ENCODE results near the gene GPR78. TPM values are rescaled to one million over a fixed set of nuclear protein-coding genes. Genes with fewer than 3 reads are reported as not detected.

The GPR78 gene
- total and polyA plus RNA-seq, 2 of the 13 experiments (the other 11 are each of a cell fraction or from before 2014, with no cell fraction given): 0.01 to 0.07 TPM

DNA sequence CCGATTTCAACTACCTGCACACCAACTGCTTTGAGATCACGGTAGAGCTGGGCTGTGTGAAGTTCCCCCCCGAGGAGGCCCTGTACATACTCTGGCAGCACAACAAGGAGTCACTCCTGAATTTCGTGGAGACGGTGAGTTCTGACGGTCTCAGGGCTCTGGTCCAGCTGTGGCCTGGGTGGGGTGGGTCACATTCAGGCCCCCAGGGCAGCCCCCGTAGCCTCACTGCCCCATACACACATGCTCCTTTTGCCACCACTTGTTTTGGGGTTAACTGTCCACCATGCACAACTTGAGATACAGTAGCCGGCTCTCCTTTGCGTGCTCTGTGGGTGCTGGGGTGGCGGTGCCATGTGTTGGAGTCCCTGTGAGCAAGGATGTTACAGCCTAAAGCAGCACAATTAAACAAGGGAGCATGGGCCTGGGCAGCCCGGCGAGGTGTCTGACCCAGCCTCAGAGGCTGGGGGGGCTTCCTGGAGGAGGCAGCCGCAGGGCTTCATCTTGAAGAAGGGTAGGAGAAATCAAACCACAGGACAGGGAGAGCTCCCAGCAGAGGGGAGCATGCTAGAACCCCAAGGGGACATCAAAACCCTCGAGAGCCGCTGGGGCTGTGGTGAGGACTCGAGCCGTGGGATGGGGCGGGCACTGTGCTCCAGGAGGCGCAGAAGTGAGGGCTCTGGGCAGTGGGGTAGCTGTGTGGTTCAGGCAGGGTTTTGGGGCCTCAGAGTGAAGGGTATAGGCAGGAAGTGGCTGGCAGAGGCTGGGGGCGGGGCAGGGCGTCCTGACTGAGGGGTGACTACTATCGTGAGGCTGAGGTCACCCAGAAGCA is 34.4 kb downstream of the GPR78 start:
- intact Hi-C loops (cut with micrococcal nuclease; ENCODE audit: unreplicated experiment) (no loop called here), in situ Hi-C loops (cut with HindIII; ENCODE audit: extremely low pct_ligation_motif_present, low pct_unique_long_range_greater_than_20kb) (no loop called here)
- Histone ChIP-seq H3K9ac (ENCODE audit: insufficient read depth, low read depth, low read length) (no peak overlapping the region), H3K36me3 (replicated peaks in 1 of 2; ENCODE audit: control insufficient read depth in 1 of 2, insufficient read depth in 2 of 2, low read length in 2 of 2) (no peaks in the 10 kb centered on the region), H3K4me3 (replicated peaks in 1 of 3; ENCODE audit: insufficient read depth in 1 of 3, low read depth in 2 of 3, low read length in 3 of 3) (no peak overlapping the region), H3K4me2 (ENCODE audit: low read depth, low read length) (no peak overlapping the region), H3K79me2 (ENCODE audit: insufficient read depth, low read length) (no peaks in the 10 kb centered on the region), H4K20me1 (ENCODE audit: insufficient read depth, low read length) (no peaks in the 10 kb centered on the region), H3K27ac (ENCODE audit: extremely low read length, insufficient read depth, low read length) (no peak overlapping the region), H3K9me3 (ENCODE audit: low read length) (no peaks in the 10 kb centered on the region), H3K27me3 (ENCODE audit: control insufficient read depth in 1 of 2, insufficient read depth in 2 of 2, low read length in 2 of 2) (peaks cover 16 to 72% of the 10 kb centered on the region in 2 experiments), H3K4me1 (ENCODE audit: insufficient read depth, low read length) (no peaks in the 10 kb centered on the region), H2AFZ (ENCODE audit: low read length) (no peak overlapping the region)
- whole genome bisulfite sequencing (ENCODE audit: low lambda C conversion rate): 18% methylated on average over 9 of the region's 22 CpGs
- TF ChIP-seq ZMYM4 (CRISPR knock-in tag; IDR thresholded peaks at IDR 0.05): no peak
- no peak for TF ChIP-seq ARHGAP35 (CRISPR knock-in tag; IDR thresholded peaks at IDR 0.05; ENCODE audit: borderline replicate concordance)
- TF ChIP-seq, protein P1, sequence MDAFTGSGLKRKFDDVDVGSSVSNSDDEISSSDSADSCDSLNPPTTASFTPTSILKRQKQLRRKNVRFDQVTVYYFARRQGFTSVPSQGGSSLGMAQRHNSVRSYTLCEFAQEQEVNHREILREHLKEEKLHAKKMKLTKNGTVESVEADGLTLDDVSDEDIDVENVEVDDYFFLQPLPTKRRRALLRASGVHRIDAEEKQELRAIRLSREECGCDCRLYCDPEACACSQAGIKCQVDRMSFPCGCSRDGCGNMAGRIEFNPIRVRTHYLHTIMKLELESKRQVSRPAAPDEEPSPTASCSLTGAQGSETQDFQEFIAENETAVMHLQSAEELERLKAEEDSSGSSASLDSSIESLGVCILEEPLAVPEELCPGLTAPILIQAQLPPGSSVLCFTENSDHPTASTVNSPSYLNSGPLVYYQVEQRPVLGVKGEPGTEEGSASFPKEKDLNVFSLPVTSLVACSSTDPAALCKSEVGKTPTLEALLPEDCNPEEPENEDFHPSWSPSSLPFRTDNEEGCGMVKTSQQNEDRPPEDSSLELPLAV (CRISPR knock-in tag; conservative IDR thresholded peaks at IDR 0.05; ENCODE audit: low read depth): no peak
- no peak for TF ChIP-seq PTBP1 (IDR thresholded peaks at IDR 0.05; ENCODE audit: low read depth, low read length, poor library complexity, severe bottlenecking)
- no peak for TF ChIP-seq SIX4 (CRISPR knock-in tag; IDR thresholded peaks at IDR 0.05)
- TF ChIP-seq ZNF501 (CRISPR knock-in tag; IDR thresholded peaks at IDR 0.05): no peak
- no peak for TF ChIP-seq ZNF629 (CRISPR knock-in tag; conservative IDR thresholded peaks at IDR 0.05)
- TF ChIP-seq, protein P2, sequence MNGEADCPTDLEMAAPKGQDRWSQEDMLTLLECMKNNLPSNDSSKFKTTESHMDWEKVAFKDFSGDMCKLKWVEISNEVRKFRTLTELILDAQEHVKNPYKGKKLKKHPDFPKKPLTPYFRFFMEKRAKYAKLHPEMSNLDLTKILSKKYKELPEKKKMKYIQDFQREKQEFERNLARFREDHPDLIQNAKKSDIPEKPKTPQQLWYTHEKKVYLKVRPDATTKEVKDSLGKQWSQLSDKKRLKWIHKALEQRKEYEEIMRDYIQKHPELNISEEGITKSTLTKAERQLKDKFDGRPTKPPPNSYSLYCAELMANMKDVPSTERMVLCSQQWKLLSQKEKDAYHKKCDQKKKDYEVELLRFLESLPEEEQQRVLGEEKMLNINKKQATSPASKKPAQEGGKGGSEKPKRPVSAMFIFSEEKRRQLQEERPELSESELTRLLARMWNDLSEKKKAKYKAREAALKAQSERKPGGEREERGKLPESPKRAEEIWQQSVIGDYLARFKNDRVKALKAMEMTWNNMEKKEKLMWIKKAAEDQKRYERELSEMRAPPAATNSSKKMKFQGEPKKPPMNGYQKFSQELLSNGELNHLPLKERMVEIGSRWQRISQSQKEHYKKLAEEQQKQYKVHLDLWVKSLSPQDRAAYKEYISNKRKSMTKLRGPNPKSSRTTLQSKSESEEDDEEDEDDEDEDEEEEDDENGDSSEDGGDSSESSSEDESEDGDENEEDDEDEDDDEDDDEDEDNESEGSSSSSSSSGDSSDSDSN (CRISPR knock-in tag; IDR thresholded peaks at IDR 0.05): no peak
- TF ChIP-seq SMAD1 (CRISPR knock-in tag; IDR thresholded peaks at IDR 0.05; ENCODE audit: borderline replicate concordance, low read depth): no peak
- no peak for TF ChIP-seq TOPORS (CRISPR knock-in tag; IDR thresholded peaks at IDR 0.05)
- TF ChIP-seq ZNF660 (CRISPR knock-in tag; IDR thresholded peaks at IDR 0.05; ENCODE audit: borderline replicate concordance, low read depth): no peak
- no peak for TF ChIP-seq SSRP1 (CRISPR knock-in tag; IDR thresholded peaks at IDR 0.05)
- TF ChIP-seq KAT8 (CRISPR knock-in tag; IDR thresholded peaks at IDR 0.05): no peak
- TF ChIP-seq, protein P3, sequence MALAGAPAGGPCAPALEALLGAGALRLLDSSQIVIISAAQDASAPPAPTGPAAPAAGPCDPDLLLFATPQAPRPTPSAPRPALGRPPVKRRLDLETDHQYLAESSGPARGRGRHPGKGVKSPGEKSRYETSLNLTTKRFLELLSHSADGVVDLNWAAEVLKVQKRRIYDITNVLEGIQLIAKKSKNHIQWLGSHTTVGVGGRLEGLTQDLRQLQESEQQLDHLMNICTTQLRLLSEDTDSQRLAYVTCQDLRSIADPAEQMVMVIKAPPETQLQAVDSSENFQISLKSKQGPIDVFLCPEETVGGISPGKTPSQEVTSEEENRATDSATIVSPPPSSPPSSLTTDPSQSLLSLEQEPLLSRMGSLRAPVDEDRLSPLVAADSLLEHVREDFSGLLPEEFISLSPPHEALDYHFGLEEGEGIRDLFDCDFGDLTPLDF (CRISPR knock-in tag; IDR thresholded peaks at IDR 0.05): no peak
- no peak for TF ChIP-seq TBX2 (CRISPR knock-in tag; IDR thresholded peaks at IDR 0.05; ENCODE audit: borderline replicate concordance)
- TF ChIP-seq ZSCAN31 (CRISPR knock-in tag; IDR thresholded peaks at IDR 0.05; ENCODE audit: low read depth): no peak
- TF ChIP-seq ZC3H4 (CRISPR knock-in tag; IDR thresholded peaks at IDR 0.05; ENCODE audit: borderline replicate concordance): no peak
- no peak for TF ChIP-seq SP4 (CRISPR knock-in tag; IDR thresholded peaks at IDR 0.05)
- no peak for TF ChIP-seq ZNF282 (IDR thresholded peaks at IDR 0.05; ENCODE audit: partially characterized antibody)
- TF ChIP-seq, protein P4, sequence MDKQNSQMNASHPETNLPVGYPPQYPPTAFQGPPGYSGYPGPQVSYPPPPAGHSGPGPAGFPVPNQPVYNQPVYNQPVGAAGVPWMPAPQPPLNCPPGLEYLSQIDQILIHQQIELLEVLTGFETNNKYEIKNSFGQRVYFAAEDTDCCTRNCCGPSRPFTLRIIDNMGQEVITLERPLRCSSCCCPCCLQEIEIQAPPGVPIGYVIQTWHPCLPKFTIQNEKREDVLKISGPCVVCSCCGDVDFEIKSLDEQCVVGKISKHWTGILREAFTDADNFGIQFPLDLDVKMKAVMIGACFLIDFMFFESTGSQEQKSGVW (CRISPR knock-in tag; IDR thresholded peaks at IDR 0.05; ENCODE audit: borderline replicate concordance): no peak
- FAIRE-seq (no peak), ATAC-seq (no peak), DNase-seq (ENCODE audit: low spot score) (no peak)
- CTCF ChIA-PET (ENCODE audit: low intra/inter-chr PET ratio, low total read pairs): no interaction called here
- no TSS peak for BruUV-seq (replicated peaks)
- POLR2A ChIA-PET: no interaction called here
